Fibroblast of mammary gland (primary cell): ENCODE data around the gene GPC6.

Source experiments
- DNase-seq: peaks from one replicate; pipeline ENCODE4 v3.0.0-alpha.2; 2010; ENCODE audit warnings: low read depth
- H3K4me3 ChIP-seq: 2 replicates; pipeline ENCODE4 v1.5.1; 2011; ENCODE audit warnings: low read depth, mild to moderate bottlenecking, low read length, moderate library complexity; ENCODE audit not compliant: control insufficient read depth
- CTCF ChIP-seq: conservative IDR thresholded peaks from 2 replicates; pipeline ENCODE4 v1.5.1; 2011; ENCODE audit warnings: low read depth, low read length, inconsistent platforms; ENCODE audit not compliant: control insufficient read depth, insufficient read depth

Gene GPC6

GRCh38 chr13:93948162-93948922 lies 721.7 kb downstream of the GPC6 start:
- TF ChIP-seq CTCF: no peak

DNA sequence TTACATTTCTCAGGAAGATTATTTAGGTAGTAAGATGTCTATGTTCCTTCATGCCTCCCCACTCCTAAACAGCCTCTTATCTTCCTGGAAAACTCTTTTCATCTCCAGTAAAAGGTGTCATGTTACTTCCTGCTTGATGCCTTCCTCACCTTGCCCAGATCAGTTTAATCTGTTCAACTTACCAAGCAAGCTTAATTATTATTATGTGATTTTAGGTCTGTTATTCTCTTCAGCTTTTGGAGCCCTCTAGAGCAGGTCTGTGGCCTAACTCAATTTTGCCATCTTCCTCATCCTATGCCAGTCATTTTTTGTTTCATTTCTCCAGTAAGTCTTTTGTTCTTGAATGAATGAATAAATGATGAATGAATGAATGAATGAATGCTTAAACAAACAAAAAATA lies 724.5 kb downstream of the GPC6 start:
- no peak overlapping the region for H3K4me3 ChIP-seq
- peak; percentile 34 for DNase-seq
- TF ChIP-seq CTCF: peak; percentile 32

More at GRCh38 chr13:93948162-93948922, 721.7 kb downstream of the GPC6 start:
- H3K4me3 ChIP-seq: no peak overlapping the region
- DNase-seq: no peak

DNA sequence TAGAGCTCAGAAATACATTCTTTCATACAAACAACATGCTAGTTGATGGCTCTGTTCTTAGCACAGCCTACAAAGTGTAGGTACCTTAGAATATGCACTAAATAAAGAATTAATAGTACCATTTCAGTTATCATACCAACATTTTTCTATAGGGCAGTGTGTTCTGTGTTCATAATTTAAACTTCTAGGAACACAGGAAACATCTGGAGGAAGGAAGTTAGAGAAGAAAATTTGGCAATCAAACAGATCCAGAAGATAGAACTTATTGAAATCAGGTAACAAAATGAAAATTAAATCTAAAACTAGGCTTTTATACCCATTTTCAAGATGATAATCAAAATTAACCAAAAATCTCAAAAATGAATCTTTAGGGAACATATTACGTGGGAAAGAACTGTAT lies 725.3 kb downstream of the GPC6 start:
- TF ChIP-seq CTCF: no peak
- no peak for DNase-seq

GRCh38 chr13:93953841-93954240 lies 727.2 kb downstream of the GPC6 start:
- TF ChIP-seq CTCF: no peak
- DNase-seq: no peak
- no peak overlapping the region for H3K4me3 ChIP-seq

More for the DNA sequence above, 725.3 kb downstream of the GPC6 start:
- H3K4me3 ChIP-seq: no peak overlapping the region

DNA sequence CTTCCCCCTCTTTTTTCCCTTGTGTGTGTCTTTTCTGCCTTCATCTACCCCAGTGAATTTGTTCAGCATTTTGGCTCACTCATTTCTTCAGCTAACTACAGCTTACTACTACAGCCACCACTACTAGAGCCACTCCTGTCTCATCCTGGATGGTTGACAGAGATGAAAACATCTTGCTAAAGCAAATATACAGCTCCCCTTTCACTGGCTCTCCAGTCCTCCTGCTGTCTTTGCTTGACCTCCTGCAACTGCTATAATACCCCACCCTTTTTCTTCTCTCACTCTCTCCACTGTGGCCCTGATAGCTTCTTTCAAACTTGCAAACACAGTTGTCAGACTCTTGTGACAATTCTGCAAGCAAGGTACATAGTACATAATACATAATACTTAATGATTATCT lies 729.3 kb downstream of the GPC6 start:
- DNase-seq: no peak
- no peak for TF ChIP-seq CTCF
- no peak overlapping the region for H3K4me3 ChIP-seq

- TF ChIP-seq CTCF: no peak
- DNase-seq: no peak
- H3K4me3 ChIP-seq: no peak overlapping the region
These were observed 729.8 kb downstream of the GPC6 start for GRCh38 chr13:93956426-93956825.
